ENCODE results near the gene CEBPG.

Gene CEBPG

DNA sequence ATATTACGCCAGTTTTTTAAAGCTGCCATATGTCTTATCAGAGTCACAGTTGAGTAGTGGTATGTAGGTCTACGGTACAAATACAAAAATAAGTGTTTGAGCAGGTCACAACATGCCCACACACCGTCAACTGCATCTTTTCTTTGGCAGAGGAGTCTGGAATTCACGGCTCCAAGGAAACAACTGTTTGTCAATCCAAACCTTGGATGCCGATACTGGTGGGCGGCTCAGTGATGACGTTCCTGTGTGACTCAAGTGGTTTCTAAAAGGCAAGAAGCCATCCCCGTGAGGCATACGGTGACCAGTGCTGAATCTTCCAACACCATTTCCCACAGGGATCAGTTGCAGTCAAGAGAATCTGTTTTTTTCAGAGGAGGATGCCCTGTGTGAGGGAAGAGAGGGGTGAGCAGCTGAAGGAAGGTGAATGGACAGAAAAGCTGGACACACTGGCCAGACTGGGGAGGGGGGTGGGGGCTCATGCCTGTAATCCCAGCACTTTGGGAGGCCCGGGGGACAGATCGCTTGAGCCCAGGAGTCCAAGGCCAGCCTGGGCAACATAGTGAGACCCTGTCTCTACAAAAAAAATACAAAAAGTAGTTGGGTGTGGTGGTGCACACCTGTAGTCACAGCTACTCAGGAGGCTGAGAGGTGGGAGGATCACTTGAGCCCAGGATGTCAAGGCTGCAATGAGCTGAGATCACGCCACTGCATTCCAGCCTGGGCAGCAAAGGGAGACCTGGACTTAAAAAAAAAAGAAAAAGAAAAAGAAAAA, 22.8 kb upstream of the CEBPG start:
- DNase-seq, result no peak

DNA sequence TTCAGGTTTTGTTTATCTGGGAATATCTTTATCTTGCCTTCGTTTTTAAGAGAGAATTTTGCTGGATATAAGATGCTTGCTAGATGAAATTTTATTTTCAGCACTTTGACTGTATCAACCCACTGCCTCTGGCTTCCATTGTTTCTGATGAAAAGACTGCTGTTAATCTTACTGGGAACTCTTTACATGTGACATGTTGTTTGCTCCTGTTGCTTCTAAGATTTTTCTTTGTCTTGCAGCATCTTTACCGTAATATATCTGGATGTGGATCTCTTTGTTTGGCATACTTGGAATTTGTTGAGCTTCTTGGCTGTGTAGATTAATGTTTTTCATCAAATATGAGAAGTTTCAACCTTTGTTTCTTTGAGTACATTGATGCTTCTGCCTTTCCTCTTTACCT, 18.0 kb upstream of the CEBPG start:
- no peak for DNase-seq

DNA sequence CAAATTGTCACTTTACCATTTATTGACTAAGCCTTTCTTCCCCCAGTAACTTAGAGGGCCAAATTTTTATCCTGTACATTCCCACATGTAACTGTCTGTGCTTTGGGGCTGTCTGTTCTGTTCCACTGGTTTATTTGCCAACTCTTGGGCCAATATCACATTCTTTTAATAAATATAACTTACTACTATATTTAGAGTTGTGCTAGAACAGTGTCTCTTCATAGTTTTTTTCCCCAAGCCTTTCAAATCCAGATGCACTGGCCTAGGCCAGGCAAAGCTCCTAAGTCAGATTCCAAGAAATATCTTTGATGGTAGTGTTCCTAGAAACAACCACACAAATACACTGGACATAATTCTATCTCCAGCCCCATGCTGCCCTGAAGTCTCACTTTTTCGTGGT, 16.0 kb upstream of the CEBPG start:
- DNase-seq, result no peak

DNA sequence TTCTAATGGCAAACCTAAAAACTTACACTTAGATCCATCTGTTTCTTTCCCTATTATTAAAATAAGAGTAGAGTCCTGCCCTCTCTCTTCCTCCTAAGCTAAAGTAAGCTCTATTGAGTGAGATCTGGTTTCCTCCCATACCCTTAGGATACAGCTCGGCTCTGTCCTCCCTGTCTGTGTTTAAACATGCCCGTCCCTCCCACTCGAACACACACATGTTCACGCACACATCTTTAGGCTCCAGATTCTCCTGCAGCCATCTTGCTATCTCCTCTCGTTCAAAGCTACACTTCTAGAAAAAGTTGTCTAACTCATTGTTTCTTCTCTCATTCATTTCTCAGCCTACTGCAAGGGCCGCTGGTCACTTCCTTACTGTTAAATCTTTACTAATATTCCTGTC, 15.1 kb upstream of the CEBPG start:
- no peak for DNase-seq

DNA sequence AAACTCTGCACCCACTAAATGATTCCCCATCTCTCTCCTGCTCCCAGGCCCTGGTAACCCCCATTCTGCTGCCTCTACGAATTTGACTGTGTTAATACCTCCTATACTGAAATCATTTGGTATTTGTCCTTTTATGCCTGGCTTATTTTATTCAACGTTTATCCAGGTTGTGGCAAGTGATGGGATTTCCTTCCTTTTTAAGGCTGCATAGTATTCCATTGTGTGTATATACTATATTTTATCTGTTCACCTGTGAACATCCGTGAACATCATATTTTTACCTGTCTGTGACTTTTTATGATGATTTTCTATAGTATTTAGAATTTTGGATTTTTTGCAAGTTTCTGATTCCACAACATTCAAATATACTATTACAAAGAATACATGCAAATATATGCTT, 13.9 kb upstream of the CEBPG start:
- no peak for DNase-seq

DNA sequence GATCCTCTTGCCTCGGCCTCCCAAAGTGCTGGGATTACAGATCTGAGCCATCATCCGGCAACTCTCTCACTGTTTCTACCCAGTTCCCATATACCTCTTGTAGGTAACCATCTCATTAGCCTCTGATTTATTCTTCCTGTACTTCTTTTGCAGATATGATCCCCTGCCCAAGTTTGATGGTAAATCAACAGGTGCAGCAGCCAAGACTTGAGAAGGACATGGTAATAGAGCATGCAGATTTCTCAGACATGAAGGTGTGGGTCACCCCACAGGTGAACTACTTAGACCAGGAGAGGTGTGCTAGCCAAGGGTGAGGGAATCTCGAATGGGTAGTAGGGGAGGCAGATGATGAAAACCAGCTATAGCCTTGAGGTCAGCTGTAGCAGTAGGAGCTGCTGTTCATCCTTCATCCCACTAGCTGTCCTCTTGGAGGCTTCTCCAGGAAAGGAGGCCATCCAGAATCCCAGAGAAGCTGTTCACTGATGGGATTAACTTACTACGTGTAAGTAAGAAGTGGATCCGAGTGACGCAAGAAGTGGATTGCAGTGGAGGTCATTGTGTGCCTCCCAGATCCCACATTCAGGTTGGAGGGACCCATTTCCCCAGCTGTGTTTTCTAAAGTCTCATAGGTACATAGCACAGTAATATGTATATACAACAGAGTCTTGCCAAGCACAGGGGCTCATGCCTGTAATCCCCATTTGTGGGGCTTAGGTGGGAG, 10.8 kb upstream of the CEBPG start:
- no peak for DNase-seq

DNA sequence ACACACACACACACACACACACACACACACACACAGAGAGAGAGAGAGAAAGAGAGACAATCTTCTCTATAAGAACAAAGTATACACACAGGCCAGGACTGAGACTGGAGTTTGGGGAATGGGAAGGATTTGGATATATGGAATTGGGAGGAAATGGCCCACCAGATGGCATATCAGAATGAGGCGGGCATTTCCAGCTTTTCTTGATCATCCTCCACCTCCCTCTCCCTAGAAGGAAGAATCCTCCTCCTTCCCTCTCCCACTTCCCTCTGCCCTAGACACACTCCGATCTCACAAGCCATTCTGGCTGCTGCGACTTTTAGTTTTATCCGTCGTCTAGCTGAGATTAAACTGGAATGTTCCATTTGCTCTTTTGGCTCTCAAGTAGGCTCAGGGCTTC, 10.0 kb upstream of the CEBPG start:
- DNase-seq, result no peak

DNA sequence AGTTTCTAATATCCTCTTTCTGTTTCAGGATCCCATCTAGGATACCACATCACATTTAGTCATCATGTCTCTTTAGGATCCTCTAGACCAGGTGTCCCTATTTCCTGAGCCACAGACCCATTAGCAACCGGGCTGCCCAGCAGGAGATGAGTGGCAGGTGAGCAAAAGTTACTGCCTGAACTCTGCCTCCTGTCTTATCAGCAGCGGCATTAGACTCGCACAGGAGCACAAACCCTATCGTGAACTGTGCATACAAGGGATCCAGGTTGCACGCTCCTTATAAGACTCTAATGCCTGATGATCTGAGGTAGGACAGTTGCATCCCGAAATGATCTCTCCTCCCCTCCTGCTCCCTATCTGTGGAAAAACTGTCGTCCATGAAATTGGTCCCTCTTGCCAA, 7.8 kb upstream of the CEBPG start:
- no peak for DNase-seq

DNA sequence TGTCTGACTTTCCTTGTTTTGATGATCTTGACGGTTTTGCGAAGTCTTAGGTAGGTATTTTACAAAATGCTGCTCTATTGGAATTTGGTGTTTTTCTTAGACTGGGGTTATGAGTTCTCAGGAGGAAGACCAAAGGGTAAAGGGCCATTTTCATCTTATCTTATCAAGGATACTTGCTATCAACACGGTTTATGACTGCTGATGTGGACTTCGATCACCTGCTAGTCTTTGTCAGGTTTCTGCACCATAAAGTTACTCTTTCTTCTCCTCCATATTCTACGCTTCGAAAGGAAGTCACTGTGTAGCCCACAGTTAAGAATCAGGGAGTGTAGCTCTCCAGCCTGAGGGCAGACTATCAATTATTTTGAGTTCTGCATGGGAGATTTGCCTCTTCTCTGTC, 7.4 kb upstream of the CEBPG start:
- no peak for DNase-seq

DNA sequence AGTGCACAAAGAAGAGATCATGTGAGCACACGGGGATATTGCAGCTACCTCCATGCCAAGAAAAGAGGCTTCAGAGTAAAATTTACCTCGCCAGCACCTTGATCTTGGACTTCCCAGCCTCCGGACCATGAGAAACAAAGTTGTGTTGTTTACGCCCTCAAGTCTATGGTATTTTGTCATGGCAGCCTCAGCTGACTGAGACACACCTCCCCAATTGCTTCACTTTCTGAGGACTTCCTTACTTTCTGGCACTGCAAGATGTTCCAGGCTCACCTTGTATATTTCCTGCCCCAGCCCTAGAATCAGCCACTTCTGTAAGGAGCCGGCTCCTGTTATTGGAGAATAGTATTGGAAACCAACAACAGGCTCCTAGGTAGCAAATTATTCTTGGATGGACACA, 6.6 kb upstream of the CEBPG start:
- no peak for DNase-seq

DNA sequence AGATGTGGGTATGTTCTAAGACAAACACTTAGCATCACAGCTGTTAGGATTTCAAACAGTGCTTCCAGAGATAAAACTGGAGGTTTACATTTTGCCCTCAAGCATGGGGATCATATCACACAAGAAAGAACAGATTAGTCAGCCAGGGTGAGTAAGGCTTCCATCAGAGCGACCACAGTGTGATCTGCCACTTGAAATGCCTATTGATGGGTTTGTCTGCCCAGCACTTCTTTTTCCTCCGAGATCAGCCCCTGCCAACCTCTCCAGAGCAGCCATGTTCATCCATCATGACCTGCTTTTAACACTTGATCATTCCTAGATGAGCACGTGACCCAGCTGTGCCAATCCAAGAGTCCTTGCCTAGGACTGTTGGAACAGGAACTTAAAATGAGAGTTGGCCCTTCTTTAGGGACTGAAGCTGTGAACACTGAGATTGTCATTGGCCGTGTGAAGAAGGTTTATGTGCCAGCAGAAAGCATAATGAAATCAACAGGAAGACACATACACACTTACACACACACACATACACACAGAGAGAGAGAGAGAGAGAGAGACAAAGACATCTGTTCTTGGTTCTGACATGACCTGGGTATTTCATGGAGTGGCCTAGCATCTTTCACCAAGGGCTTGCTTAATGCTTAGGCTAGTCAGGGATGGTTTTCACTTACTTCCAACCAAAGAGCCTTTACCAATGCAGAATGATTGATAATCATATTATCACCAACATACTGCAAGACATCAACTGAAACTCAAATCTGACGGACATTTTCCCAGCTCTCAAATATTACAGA, 5.2 kb upstream of the CEBPG start:
- DNase-seq, result peak; percentile 25

DNA sequence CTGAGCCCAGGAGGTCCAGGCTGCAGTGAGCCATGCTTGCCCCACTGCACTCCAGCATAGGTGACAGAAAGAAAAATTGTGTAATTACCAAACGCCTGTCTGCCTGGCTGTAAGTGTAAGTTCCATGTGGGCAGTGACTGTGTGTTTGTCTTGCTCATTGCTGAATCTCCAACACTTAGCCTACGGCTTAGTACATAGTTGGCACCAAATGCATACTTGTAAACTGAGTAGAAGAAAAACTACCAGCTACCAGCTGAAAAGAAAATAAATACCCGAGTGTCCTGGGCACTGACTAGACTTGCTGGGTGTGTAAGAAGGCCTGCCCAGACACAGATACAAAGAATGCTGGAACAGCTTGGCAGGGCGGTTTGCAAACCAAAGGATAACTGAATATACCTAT, 2.7 kb upstream of the CEBPG start:
- no peak for DNase-seq

DNA sequence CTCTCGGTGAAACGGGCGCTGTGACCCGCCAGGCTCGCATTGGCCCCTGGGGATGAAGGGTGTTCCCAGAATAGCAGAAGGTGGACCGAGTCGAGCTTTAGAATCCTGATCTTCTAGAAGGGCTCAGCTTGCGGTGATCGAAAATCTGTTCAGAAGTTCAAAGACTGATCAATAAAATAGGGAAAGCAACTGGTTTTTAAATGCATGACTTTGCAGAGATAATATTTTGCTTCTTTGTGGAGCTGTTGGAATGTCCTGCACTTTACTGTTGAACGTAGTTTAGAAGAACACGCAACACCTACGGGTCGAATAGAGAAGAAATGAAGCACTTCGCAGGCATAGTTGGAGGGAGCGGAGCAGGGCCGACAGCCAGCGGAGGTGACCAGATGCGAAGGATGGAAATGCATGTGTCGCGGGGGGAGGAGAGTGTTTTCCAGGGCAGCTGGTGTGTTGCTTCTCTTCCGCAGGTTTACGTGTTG, 766 bp downstream of the CEBPG start:
- DNase-seq, result peak; percentile 22

DNA sequence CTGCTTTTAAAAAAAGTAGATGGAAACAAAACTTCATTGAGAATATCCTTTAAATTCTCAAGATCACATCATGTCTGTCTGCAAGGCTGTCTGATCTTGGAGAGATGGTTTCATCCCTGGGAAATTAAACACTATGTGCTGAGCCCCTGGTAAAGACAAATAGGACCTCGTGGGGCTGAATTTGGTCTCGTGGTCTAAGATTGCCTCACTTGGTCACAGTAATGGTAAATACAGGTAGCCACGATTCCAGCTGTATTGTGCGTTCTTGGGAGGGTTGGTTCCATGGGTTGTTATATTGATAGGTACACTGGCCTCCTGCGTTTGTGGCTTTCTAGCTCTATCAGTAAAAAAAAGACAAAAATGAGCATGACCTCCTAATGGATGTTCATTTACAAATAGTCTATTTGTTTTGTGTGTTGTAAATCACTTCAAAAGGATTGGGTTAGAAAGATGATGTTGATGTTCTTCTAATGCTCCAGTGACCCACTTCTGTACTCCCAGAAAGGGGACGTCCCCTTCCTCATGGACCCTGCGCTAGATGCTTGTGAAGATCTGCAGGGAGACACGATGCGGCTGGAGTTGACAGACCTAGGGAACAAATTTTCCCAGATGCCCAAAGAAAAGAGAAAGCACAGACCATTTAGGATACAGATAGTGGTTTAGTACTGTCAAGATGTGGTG, 1.8 kb downstream of the CEBPG start:
- no peak for DNase-seq

DNA sequence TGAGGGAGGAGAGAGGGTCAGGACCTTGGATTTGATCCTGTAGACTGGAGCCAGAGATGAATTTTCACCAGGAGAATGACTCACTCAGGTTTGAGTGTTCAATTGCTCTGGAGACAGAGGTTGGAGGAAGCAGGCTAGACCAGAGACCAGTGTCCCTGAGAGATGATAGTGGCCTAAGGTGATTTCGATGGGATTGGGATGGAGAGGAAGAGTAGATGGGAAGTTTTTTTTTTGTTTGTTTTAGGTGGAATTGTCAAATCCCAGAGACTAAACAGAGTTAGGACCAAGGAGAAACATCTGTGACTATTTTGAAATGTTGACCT, 2.3 kb downstream of the CEBPG start:
- peak; percentile 35 for DNase-seq

DNA sequence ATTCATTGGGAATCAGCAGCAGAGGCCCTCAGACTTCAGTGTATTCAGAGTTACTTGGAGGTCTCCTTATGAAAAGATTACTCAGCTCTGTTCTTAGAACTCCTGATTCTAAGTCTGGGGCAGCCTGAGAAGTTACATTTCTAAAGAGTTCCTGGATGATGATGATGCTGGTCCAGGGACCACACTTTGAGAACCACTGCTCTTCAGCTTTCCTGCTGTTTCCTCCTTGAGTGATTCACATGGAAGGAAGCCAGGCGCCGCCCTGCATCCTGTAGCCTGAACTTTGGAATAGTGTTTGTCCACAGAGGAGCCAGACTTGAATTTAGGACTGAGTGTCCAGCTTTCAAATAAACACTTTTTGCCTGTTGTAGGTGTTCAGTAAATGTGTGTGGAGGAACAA, 2.9 kb downstream of the CEBPG start:
- peak; percentile 87 for DNase-seq

DNA sequence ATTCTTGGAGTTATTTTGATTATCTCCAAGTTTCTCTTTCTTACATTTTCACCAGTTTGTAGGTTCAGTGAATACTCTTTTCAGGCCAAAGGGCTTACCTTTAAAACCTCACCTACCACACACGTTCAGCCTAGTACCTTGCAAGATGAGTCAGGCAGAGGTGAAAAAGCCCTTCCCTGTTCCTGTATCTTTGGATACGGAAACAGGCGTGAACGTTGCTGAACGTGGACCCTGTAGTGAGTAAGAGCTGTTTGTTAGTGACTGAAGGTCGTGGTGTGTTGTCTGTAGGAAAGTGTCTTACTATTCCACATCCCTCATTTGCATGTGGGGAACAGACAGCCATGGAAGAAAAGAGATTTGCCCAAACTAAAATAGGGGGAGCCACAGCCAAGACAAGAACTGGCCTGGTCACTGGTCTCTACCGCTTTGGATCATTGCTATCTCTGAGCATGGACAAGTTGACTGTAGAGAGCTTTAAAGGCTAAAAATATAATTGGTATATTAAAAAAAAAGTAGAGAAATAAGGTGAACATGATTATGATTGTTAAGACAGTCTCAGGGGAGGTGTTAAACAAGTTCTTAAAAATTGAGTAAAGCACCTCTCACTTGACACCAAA, 3.5 kb downstream of the CEBPG start:
- no peak for DNase-seq

DNA sequence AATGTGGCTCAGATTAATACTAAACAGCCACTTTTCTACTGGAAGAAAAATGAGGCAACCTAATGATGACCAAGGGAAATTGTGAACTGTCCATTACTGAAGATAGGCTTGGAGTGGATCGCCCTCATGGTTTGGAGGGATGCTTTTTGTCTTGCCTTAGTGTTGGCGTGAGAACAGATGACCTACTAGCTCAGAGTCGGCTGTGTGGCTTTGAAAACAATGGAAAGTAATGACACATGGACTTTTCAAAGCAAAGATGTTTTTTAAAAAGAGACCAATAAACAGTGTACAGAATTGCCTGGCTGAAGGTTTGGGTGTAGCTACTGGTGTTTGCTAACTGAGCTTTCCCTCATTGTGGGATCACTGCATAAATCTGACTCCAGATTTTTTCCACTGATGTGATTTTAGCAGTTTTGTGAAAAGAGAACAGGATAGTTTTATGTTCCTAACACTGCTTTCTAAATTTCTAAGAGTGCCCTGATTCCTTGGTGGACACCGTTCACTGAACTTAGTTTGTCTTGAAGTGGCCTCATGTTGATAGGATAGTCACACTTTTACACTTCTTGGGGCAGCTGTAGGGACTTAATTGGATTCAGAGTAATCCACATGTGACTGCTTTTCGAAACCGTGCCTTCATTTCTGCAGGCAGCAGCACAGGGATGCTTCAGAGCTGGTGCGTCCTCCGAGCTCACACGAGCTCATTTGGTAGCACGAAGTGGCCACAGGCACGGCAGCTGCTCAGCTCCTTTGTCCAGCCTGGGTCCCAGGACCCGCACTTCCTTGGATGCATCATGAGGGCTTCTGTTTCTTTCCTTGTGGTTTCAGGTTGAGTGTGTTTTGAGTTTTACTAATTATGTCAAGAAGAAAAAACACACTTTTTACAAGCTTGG, 4.3 kb downstream of the CEBPG start:
- DNase-seq, result peak; percentile 16

DNA sequence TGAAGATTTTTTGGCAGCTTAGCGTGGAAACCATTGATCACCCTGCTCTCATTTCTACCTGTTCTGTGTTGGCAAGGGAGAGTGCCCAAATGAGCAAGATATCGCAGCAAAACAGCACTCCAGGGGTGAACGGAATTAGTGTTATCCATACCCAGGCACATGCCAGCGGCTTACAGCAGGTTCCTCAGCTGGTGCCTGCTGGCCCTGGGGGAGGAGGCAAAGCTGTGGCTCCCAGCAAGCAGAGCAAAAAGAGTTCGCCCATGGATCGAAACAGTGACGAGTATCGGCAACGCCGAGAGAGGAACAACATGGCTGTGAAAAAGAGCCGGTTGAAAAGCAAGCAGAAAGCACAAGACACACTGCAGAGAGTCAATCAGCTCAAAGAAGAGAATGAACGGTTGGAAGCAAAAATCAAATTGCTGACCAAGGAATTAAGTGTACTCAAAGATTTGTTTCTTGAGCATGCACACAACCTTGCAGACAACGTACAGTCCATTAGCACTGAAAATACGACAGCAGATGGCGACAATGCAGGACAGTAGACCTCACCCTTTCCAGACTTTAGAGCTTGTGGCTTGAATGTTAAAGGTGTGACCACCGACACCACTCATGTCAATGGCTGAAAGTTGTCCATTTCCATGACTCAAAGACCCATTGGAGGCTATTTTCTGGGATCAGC, 5.8 kb downstream of the CEBPG start:
- DNase-seq, result no peak

DNA sequence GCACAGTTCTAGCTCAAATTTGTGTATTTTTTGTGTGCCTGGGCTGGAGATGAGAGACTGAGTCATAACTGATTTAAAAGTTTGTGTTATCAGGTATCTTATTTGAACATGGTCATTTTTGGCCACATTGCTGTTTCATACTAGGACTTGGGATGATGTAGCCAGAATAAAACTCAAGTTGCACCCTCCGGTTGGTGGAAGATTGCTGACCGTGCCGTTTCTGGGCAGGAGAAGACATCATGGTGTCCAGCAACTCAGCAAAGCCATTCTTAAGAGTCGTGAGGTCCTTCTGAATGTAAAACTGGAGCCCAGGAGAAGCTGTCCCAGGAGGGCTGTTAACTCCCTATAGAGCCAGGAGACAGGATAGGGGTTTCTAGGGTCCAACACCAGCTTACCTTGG, 7.6 kb downstream of the CEBPG start:
- no peak for DNase-seq

DNA sequence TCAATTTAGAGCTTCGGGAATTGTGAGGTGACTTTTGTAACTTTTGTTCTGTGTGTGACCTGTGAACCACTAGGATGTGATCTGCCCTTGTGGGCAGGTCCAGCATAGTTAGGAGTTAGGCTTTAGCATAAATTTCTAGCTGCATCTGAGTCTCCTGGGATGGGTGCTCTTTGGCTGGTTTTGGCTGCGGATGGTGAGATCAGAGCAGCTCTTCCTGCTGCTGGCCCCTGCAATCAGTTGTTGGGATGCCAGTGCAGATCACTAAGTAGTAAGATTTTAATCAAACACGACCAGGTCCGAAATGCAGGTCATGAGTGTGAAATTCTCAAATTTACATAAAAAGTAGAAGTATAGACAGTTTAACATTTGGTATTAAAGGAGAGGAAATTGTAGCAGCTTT, 8.5 kb downstream of the CEBPG start:
- no peak for DNase-seq
